Measurements from ENCODE around the gene CAMK2D.

DNA sequence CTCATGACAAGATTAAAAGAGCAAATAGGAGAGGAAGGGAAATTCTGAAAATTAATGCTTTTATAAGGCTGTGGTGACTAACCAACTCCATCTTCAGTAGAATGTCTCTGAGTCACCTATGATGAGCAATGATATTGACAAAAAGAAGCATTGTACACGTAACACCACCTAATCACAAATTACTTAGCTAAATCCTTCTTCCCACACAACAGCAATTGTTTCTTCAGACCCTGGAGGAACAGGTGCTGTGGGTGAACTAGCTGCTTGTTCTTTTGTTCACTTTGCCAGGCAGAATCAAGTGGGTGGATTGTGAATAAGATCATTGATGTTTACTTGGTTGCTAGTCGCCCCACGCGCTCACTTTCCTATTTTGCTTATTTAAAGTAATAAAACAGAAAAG lies 315.5 kb downstream of the CAMK2D start:
- TF ChIP-seq EZH2 (IDR thresholded peaks at IDR 0.05; ENCODE audit: low read depth, unreplicated experiment) (no peak), REST (IDR thresholded peaks at IDR 0.05; ENCODE audit: unreplicated experiment) (no peak)
